AG04450 (cell line): ENCODE measurements around the gene PTPRC. TPM values are rescaled to one million over a fixed set of nuclear protein-coding genes. Genes with fewer than 3 reads are reported as not detected.

Experiments used
- CTCF ChIA-PET: fragments of 300-600, 350-600 bp; formaldehyde crosslinking; extraction: SDS; loops from one replicate; lab custom pipeline; 2022; ENCODE audit warnings: antibody characterized with exemption, inconsistent platforms; lab: Charles Lee
- POLR2A ChIA-PET: fragments of 350-600 bp; formaldehyde crosslinking; extraction: SDS; loops from one replicate; lab custom pipeline; 2021; ENCODE audit warnings: antibody characterized with exemption, inconsistent platforms; lab: Yijun Ruan, JAX
- DNase-seq: peaks from one replicate; pipeline ENCODE4 v3.0.0-alpha.2; 2011; ENCODE audit warnings: low read depth, low spot score
- H3K27ac ChIP-seq: one replicate; pipeline ENCODE4 v1.5.1; 2012; ENCODE audit warnings: low read depth, low read length, control low read depth
- H3K27me3 ChIP-seq: one replicate; pipeline ENCODE4 v1.6.0; 2012; ENCODE audit warnings: low read length; ENCODE audit not compliant: control insufficient read depth, insufficient read depth
- H3K4me3 ChIP-seq: 2 replicates; pipeline ENCODE4 v1.5.1; 2011; ENCODE audit warnings: mild to moderate bottlenecking, low read depth, low read length, control low read depth
- H3K9me3 ChIP-seq: 2 replicates; pipeline ENCODE4 v1.5.1; 2012; ENCODE audit warnings: low read length; ENCODE audit not compliant: control insufficient read depth, insufficient read depth
- polyA plus RNA-seq: library from polyadenylated mRNA; depleted of rRNA; stranded (reverse); fragments of >200 nt; gene quantifications from 2 replicates; pipeline ENCODE4 v1.2.3, GENCODE V29; 2011
- TF ChIP-seq, protein P1 (sequence below): IDR thresholded peaks from 2 replicates; pipeline ENCODE4 v1.5.1; 2011; ENCODE audit warnings: low read depth, low read length, control low read depth, inconsistent platforms

Gene PTPRC
- polyA plus RNA-seq, 1 experiment = 0.05 TPM

DNA sequence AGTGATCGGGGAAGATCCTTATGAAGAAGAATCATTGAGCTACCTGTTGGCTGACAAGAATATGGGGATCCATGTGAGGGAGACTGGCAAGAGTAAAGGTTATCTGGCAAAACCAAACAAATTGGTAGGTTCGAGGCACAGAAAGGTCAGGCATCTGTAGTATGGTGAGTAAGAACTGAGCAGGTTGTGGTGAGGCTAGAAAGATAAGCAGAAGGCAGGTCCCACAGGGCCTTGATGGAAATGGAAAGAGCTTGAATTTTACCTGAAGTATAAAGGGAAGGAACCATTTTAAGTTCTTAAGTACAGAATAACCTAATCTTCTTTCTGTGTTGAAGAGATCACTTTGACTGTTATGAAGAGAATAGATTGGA is 11.1 kb downstream of the PTPRC start:
- Histone ChIP-seq H3K27me3 (no peaks in the 10 kb centered on the region), H3K9me3 (no peaks in the 10 kb centered on the region), H3K27ac (no peak overlapping the region), H3K4me3 (no peak overlapping the region)
- TF ChIP-seq, protein P1, sequence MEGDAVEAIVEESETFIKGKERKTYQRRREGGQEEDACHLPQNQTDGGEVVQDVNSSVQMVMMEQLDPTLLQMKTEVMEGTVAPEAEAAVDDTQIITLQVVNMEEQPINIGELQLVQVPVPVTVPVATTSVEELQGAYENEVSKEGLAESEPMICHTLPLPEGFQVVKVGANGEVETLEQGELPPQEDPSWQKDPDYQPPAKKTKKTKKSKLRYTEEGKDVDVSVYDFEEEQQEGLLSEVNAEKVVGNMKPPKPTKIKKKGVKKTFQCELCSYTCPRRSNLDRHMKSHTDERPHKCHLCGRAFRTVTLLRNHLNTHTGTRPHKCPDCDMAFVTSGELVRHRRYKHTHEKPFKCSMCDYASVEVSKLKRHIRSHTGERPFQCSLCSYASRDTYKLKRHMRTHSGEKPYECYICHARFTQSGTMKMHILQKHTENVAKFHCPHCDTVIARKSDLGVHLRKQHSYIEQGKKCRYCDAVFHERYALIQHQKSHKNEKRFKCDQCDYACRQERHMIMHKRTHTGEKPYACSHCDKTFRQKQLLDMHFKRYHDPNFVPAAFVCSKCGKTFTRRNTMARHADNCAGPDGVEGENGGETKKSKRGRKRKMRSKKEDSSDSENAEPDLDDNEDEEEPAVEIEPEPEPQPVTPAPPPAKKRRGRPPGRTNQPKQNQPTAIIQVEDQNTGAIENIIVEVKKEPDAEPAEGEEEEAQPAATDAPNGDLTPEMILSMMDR = no peak
- POLR2A ChIA-PET = no interaction called here
- no peak for DNase-seq
- CTCF ChIA-PET = interaction anchor here (1.0 kb wide), 1 partner anchor 36 kb away, joined by 3 read pairs; no protein-coding TSS in a partner anchor

DNA sequence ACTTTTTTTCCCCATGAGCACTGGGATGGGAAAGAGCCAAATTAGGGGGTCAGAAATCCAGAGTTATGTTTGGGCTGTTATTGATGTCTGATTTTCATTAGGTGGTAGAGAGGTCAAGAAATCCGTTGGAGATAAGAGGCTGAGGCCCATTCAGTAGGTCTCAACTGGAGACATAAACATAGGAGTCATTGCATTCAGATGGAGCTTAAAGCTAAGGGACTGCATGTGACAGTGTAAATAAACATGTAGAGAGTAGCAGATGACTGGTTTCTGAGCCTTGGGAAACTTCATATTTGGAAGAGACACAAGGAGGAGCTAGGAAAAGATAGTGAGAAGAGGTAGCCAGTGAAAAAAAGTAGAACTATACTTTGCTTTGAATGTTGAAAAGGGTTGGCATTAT is 11.7 kb downstream of the PTPRC start:
- DNase-seq = no peak
- TF ChIP-seq, protein P1 = no peak
- Histone ChIP-seq H3K27me3 (no peaks in the 10 kb centered on the region), H3K9me3 (no peaks in the 10 kb centered on the region), H3K4me3 (no peak overlapping the region), H3K27ac (no peak overlapping the region)
- ChIA-PET CTCF (interaction anchor here (1.1 kb wide), 1 partner anchor 185 kb away, joined by 3 read pairs; no protein-coding TSS in a partner anchor), POLR2A (no interaction called here)

DNA sequence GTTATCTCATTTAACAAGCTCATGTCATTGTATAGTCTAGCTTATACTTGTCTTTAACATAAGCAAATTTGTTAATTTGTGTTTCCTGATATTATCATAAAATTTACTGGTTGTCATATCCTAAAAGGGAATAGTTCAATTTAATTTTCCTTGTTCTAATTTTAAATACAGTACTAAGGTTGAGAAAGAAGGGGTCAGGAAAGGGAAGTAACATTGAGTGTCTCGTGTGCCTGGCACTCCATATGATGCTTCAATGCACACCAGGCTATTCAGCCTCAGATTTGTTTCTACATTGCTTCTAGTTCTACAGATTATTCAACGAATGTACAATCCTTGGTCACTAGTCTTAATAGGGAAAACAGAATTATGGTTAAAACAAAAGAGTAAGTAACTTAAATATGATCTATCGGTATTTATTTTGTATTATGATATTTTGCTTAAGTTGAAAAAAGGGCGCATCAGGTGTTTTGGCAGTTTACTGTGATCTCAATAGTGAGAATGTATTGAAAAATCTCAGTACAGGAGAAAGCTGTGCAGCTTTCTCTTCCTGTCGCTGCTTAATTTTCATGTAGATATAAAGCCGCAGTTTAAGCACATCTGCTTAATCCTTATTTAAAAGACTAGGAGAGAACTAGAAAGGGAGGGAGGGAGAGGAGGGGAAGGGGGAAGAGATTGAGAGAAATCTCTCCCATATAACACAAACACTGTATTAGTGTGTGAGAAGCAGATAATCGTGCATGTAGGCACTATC is 13.0 kb downstream of the PTPRC start:
- DNase-seq = no peak
- POLR2A ChIA-PET = no interaction called here
- H3K9me3 ChIP-seq = no peaks in the 10 kb centered on the region
- H3K27me3 ChIP-seq = no peaks in the 10 kb centered on the region
- no peak overlapping the region for H3K4me3 ChIP-seq
- CTCF ChIA-PET = interaction anchor here (0.7 to 1.1 kb wide), 3 partner anchors 62 to 186 kb away, joined by 3 to 4 read pairs (median 3); no protein-coding TSS in a partner anchor
- no peak overlapping the region for H3K27ac ChIP-seq
- TF ChIP-seq, protein P1 = no peak

DNA sequence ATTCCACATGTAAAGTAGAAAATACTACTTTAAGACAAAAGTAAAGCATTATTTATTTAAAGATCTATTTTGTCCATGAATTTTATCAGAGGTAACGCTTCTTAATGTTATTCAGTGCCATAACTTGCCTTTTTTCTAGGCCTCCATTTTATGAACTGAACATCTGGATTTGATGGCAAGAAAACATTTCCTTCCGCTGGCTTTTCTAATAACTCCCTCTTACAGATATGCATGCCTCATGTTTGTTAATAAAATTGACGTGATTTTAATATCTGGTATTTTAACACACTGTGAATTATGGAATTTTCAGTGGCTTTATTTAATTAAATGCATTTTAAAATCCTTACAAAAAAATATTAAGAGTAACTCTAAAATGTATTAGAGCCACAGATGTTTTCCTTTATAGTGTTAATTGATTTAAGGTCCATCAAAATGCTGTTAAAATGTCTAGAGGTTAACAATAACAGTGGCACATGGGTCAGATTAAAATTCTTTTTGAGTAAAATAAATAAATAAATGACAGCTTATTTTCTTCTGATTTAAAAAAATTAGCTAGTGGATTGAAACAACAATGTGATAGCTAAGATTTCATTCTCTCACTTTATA is 15.1 kb downstream of the PTPRC start:
- ChIA-PET POLR2A (no interaction called here), CTCF (no interaction called here)
- H3K27me3 ChIP-seq = no peaks in the 10 kb centered on the region
- TF ChIP-seq, protein P1 = no peak
- H3K4me3 ChIP-seq = no peak overlapping the region
- no peaks in the 10 kb centered on the region for H3K9me3 ChIP-seq
- DNase-seq = no peak
- no peak overlapping the region for H3K27ac ChIP-seq
